ENCODE measurements around the gene ABHD14A. TPM values are rescaled to one million over a fixed set of nuclear protein-coding genes. Genes with fewer than 3 reads are reported as not detected.

Gene ABHD14A
- total and polyA plus RNA-seq, 2 experiments from 2014 or later: 17.1 to 55.1 TPM

DNA sequence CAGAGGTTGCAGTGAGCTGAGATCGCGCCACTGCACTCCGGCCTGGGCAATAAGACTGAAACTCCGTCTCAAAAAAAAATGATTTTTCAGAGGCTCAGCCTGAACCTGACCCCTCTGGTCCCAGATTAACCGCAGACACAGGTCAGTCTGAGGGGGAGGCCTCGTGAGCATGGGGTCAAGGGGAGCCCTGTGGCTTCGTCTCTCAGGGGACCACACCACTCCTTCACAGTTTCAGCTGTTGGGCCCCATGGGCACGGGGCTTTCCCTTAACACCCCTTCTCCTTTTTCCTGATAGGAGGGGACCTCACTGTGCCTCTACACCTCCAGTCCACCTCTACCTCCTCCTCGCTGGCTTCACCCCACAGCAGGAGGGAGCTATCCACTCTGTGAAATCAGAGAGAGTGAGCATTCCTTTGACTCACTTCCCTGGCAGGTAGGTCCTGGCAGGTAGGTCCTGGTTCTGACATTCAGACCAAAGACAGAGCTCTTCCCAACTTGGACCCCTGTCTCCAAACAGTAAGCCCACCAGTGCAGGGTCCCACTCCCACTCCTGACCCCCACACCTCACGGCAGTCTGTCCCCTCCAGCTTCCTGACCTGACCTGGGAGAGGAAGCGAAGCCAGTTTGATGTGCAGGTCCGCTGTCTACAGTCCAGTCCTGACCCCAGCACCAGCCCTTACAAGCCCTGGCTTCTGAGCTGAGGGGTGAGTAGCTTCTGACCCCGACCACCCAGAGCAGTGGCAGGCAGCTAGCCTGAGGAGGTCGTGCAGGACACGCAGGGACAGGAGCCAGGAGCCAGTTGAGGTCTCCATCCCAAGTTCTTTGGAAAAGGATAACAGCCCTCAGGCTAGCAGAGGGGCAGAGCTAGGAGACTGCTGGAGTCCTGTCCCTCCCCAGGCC lies 42.1 kb upstream of the ABHD14A start:
- Histone ChIP-seq H3K4me1 (ENCODE audit: insufficient read depth) (no peaks in the 10 kb centered on the region), H2AFZ (no peak overlapping the region), H3K4me2 (no peak overlapping the region), H3K27me3 (no peaks in the 10 kb centered on the region), H3K36me3 (replicated peaks; ENCODE audit: insufficient read depth, low read depth) (no peaks in the 10 kb centered on the region), H3K27ac (no peak overlapping the region), H3K4me3 (no peak overlapping the region), H4K20me1 (ENCODE audit: insufficient read depth, poor library complexity, severe bottlenecking) (no peaks in the 10 kb centered on the region), H3K79me2 (no peaks in the 10 kb centered on the region), H3K9me3 (ENCODE audit: low read depth) (no peaks in the 10 kb centered on the region), H3K9me2 (replicated peaks; ENCODE audit: insufficient read depth) (no peaks in the 10 kb centered on the region)
- no peak for DNase-seq (ENCODE audit: low spot score)
- WGBS (ENCODE audit: low lambda C conversion rate, missing lambda C conversion rate): 94% methylated on average over 15 of the region's 15 CpGs
- TF ChIP-seq EZH2phosphoT487 (IDR thresholded peaks at IDR 0.05; ENCODE audit: low read depth, severe bottlenecking, unreplicated experiment) (no peak), EZH2 (IDR thresholded peaks at IDR 0.05; ENCODE audit: borderline replicate concordance) (no peak), CTCF (IDR thresholded peaks at IDR 0.05; ENCODE audit: poor library complexity) (no peak)

DNA sequence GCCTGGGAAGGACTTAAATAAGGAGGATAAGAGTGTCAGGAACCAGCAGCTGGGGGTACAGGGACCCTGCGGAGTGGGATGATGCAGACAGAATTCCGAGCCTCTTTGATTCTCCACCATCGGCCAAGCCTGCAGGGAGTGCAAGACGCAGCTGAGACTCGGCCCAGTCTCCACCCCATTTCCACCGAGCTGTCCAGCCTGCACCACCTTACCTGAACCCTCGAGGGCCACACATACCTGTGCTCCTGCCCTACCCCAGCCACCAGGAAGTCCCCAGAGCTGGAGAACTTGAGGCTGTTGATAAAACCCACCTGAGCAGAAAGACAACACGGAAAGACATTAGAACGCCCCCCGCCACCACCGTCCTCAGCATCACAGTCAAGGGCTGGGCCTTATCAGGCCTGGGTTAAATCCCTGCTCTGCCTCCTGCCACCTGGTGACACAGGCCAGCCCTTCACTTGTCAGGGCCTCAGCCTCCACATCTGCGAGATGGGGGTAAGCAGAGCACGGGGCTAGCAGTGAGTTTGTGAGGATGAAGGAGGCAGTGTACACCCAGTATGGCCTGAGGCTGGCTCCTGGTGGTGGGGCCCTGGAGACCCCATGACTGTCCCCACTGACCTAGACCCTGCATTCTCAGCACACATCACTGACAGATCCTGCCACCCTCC lies 41.3 kb upstream of the ABHD14A start:
- H3K9me2 ChIP-seq (replicated peaks; ENCODE audit: insufficient read depth): no peaks in the 10 kb centered on the region
- no peaks in the 10 kb centered on the region for H3K36me3 ChIP-seq (replicated peaks; ENCODE audit: insufficient read depth, low read depth)
- no peak overlapping the region for H3K27ac ChIP-seq
- H3K4me2 ChIP-seq: no peak overlapping the region
- H2AFZ ChIP-seq: no peak overlapping the region
- H3K27me3 ChIP-seq: no peaks in the 10 kb centered on the region
- no peaks in the 10 kb centered on the region for H3K79me2 ChIP-seq
- TF ChIP-seq EZH2phosphoT487 (IDR thresholded peaks at IDR 0.05; ENCODE audit: low read depth, severe bottlenecking, unreplicated experiment) (no peak), EZH2 (IDR thresholded peaks at IDR 0.05; ENCODE audit: borderline replicate concordance) (no peak), CTCF (IDR thresholded peaks at IDR 0.05; ENCODE audit: poor library complexity) (no peak)
- WGBS (ENCODE audit: low lambda C conversion rate, missing lambda C conversion rate): 91% methylated on average over 13 of the region's 13 CpGs
- H3K9me3 ChIP-seq (ENCODE audit: low read depth): no peaks in the 10 kb centered on the region
- no peak for DNase-seq (ENCODE audit: low spot score)
- no peak overlapping the region for H3K4me3 ChIP-seq
- H3K4me1 ChIP-seq (ENCODE audit: insufficient read depth): no peaks in the 10 kb centered on the region
- H4K20me1 ChIP-seq (ENCODE audit: insufficient read depth, poor library complexity, severe bottlenecking): no peaks in the 10 kb centered on the region

DNA sequence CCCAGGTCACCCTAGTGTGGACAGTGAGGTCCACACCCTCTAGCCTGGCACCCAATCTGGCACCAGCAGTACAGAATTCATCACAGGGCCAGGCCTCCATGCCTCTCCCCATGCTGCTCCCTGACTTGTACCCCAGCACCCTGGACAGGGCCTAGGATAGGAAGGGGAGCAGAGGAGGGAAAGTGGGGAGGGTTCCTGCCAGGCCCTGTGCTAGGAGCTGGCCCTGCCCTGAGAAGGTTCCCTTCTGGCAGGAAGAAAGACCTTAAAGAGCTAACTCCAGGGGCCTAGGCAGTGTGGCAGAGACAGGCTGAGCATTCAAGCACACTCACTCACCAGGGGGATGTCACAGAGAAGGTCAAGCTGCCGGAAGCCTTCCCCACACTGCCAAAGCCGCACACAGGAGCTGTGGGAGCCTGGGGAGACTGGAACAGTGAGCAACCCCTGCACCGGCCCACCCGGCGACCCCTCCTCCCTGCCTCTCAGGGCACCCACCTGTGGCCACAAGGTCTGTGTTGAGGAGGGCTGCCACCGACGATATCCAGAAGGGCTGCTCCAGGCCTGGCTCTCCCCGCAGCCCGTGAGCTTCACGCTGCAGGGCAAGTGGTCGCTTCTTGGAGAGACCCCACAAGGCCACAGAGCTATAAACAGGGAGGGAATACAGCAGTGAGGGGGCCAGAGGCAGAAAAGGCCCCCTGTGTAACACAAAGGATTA lies 40.6 kb upstream of the ABHD14A start:
- H3K27me3 ChIP-seq: no peaks in the 10 kb centered on the region
- H4K20me1 ChIP-seq (ENCODE audit: insufficient read depth, poor library complexity, severe bottlenecking): no peaks in the 10 kb centered on the region
- no peaks in the 10 kb centered on the region for H3K36me3 ChIP-seq (replicated peaks; ENCODE audit: insufficient read depth, low read depth)
- no peaks in the 10 kb centered on the region for H3K4me1 ChIP-seq (ENCODE audit: insufficient read depth)
- H3K9me3 ChIP-seq (ENCODE audit: low read depth): no peaks in the 10 kb centered on the region
- no peak overlapping the region for H2AFZ ChIP-seq
- TF ChIP-seq CTCF (IDR thresholded peaks at IDR 0.05; ENCODE audit: poor library complexity) (no peak), EZH2phosphoT487 (IDR thresholded peaks at IDR 0.05; ENCODE audit: low read depth, severe bottlenecking, unreplicated experiment) (no peak), EZH2 (IDR thresholded peaks at IDR 0.05; ENCODE audit: borderline replicate concordance) (no peak)
- H3K4me3 ChIP-seq: no peak overlapping the region
- H3K27ac ChIP-seq: no peak overlapping the region
- H3K9me2 ChIP-seq (replicated peaks; ENCODE audit: insufficient read depth): no peaks in the 10 kb centered on the region
- 95% methylated on average over 11 of the region's 11 CpGs for WGBS (ENCODE audit: low lambda C conversion rate, missing lambda C conversion rate)
- H3K4me2 ChIP-seq: no peak overlapping the region
- peaks cover 3% of the 10 kb centered on the region for H3K79me2 ChIP-seq
- no peak for DNase-seq (ENCODE audit: low spot score)

All from hepatocyte (in vitro differentiated cells).